Midbrain (tissue), 1 donor: ENCODE measurements around the gene CASP9.
A peak's percentile ranks its signal among the peaks of the same experiment; 100 is the strongest.

Experiments
- DNase-seq: peaks from one replicate; lab custom pipeline; 2025; lab: John Stamatoyannopoulos, UW

CASP9 gene

DNA sequence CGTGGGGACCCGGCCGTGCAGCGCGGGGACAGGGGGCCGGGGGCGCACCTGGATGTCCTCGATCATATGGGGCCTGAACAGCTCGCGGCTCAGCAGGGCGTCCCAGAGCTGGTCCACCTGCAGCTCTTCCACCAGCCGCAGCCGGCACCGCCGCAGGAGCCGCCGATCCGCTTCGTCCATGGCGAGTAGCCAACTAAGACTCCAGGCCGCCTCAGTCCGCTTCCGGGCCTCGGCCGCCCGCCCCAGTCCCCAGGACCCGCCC, at the start of gene CASP9:
Gene CASP9, minus strand, starts transcription at position 195 of the 262 bp plus-strand sequence. Its CDS starts 15 bp downstream, at position 180.
- no peak for DNase-seq

DNA sequence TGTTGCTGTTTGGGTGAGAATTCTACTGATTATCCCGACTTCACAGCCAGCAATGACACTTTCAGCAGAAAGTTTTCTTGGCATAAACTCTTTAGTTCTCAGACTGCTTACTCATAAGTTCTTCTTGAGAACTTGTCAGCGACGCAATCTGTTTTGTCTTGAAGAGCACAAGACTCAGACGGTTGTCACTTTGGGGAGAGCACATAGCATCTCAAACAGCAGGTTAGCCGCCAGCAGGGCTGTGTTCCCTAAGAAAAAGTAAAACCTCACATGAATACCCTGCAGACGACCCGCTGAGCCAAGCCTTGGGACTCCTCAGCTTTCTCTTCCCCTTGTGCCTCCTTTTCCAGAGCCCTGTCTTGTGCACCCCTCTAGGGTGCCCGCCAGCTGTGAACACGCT, 49.5 kb upstream of the CASP9 start:
- no peak for DNase-seq

DNA sequence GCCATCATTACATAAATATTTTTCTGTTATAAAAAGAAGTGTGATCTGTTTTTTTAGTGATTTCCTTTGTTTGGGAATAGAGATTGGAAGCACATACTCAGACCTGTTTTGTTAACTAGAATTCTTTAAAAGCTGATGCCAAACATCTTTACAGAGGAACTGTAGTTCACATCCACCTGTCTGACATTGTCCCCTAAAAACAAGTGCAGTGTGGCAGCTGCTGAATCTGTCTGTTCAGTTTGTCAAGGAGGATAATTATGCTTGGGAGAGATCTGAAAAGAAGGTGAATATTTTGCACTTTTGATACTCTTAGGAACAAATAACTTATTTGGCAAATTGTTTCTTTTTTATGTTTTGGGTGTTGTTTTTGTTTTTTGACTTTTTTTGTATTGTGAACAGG, 47.3 kb upstream of the CASP9 start:
- no peak for DNase-seq

DNA sequence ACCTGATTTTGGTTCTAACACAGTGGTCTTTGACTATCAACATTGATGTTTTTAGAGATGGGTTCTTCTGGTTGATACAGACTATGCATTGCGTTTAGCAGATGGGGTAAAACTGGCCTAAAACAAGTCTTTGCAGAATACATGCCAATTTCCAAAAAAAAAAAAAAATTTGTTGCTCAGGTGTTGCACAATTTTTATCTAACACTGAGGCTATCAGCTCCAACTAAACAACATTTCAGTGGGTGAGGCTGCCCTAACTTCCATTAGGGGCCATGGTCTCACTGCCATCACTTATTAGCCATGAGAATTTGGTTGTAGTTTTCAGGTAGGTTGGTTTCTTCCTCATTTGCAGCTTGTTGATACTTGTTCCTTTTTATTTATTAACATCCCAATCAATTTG, 46.8 kb upstream of the CASP9 start:
- no peak for DNase-seq

DNA sequence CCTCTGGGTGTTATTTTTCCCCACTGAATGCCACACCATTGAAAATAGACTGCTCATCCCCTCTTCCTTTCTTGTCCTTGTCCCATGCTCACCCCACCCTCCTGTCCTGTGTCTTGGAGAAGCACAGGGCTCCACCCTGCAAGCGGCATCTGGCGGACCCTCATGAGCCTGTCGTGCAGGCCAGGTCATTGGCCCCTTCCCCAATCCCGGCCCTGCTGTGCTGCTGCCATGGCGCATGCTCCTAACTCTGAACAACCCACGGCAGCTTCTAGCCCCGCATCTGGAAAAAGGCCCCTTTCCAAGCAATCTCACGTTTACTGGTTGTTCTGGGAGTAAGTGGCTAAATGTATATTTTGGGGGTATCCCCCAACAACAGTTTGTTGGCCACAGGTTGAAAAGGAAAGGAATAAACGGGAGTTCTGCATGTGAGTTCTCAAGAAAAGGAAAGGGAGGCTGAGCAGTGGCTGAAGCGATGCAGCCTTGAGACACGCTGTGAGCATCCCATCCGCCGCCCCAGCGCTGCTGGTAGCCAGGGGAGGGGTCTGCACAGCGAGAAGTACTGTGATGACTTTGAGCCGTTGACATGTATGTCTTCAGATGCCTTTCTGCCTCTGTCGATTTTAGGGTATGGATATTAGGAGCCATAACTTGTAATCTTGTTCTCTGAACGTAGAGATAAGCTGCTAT, 44.5 kb upstream of the CASP9 start:
- DNase-seq = no peak

DNA sequence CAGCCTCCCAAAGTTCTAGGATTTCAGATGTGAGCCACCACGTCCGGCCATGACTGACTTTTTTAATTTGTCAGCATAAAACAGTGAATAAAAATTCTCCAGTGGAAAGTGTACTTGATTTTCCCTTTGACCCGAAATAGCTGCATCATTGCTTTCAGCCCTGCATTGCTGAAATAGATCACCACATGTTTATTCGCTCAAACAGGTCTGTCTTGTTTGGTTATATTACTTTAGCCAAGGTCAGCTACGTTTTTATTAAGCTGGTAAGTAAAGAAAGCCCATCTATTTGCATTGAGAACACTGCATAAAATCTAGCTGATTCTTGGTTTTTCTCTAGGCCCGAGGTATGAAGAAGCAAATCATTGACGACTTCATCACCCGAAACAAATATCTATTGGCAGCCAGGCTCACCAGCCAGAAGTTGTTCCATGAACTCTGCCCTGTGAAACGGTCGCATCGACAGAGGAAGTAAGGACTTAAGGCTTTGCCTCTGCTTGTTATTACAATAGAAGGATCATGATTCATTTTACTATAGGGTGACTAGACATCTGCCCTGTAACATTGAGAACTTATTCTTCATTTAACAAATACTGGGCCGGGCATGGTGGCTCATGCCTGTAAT, 35.3 kb upstream of the CASP9 start:
- DNase-seq = no peak

DNA sequence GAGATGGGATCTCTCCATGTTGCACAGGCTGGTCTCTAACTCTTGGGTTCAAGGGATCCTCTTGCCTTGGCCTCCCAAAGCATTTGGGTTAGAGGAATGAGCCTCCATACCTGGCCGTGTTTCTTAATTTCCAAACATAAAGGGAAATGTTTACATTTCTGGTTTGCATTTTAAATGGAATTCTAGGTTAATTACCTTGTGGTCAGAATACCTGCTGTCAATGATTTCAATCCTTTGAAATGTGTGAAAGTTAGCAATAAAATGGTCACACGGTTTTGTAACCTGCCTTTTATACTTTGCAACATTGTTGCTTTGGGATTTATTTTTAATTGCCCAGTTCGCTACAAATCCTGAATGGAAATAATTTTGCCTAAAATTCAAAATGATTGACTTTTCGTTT, 34.5 kb upstream of the CASP9 start:
- DNase-seq = no peak

DNA sequence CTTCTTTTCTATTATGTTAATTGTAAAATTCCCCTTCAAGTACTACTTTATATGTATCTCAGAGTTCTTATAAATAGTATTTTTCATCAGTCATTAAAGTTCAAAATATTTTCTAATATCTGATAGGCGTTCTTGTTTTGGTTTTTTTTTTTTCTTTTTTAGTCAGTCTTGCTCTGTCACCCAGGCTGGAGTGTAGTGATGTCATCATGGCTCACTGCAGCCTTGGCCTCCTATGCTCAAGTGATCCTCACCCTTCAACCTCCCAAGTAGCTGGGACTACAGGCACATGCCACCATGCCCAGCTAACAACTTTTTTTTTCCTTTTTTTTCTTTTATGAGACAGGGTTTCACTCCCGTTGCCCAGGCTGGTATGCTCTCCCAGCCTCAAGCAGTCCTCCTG, 33.6 kb upstream of the CASP9 start:
- DNase-seq = no peak

DNA sequence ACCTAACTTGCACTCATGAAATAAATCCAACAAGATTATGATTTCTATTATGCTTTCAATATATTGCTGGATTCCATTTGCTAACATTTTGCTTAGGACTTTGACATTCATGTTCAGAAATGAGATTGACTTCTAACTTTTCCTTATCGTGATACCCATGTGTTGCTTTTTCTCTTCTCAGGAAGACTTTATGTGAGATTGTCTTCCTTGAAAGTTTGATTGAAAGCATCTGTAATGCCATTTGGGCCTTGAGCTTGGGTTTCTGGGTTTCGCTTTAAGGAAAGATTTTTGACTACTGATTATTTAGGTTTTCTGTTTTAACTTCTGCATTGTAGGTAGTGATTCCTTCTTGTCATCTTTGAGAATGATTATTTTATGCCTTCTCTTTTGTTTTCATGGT, 33.0 kb upstream of the CASP9 start:
- no peak for DNase-seq

DNA sequence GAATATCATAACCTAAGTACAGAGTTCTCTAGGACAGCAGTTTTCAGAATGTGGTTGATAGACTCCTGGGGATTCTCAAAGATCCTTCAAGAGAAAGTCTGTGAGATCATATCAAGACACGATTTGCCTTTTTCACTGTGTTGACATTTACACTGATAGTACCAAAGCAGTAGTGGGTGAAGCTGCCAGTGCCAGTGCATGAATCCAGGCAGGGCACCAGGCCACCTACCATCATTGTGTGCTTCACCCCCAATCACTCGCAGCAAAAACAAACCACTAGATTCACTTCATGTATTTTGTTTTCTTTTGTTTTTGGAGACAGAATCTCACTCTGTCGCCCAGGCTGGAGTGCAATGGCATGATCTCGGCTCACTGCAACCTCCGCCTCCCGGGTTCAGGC, 26.6 kb upstream of the CASP9 start:
- no peak for DNase-seq

DNA sequence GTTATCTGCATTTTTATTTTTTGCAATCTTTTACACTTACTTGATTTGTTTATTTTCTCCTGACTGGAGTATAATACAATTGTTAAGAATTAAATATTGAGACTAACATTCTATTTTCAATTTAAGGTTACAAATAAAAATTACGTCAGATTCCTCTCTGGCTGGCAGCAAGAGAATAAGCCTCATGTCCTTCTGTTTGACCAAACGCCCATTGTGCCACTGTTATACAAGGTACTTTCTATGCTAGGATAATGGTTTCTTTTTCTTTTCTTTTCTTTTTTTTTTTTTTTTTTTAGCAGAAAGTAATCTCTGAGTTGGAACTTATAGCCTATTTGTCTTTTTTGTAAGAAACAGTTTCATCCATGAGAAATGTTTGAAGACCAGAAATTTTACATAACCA, 22.6 kb upstream of the CASP9 start:
- peak; percentile 13 for DNase-seq

DNA sequence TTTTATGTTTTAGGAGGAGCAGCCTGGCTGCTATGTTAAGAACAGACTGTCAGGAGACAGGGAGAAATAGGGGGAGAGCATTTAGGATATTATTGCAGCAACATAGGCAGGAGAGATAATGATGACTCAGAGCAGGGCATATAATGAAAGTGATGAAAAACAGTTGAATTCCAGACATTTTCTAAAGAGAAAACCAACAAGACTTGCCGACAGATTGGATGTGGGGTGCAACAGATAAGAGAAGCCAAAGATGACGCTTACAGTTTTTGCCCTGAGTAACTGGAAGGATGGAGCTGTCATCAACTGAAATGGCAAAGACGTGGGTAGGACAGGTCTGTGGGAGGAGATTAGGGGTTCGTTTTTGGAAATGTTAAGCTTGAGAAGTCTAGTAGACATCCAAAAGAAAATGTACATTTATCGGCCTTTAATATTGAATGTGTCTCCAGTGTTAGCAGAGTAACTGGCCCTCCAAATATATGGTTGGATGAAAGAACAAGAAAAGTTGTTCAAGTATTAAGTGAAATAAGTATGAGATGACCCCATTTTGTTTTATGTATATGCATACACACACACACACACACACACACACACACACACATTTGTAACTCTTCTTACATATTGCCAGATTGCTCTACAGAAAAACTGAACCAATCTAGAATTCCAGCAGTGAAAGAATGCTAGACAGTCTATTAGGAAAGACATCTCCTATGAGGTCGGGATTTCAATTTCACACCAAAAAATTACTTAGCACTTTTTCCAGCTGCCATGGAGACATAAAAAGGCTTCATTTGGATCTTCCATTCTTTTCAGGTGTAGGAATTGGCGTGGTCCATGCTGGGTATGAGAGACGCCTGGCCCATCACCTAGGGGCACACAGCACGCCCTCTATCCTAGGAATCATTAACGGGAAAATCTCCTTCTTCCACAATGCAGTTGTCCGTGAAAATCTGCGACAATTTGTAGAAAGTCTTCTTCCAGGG, 19.9 kb upstream of the CASP9 start:
- DNase-seq = no peak

DNA sequence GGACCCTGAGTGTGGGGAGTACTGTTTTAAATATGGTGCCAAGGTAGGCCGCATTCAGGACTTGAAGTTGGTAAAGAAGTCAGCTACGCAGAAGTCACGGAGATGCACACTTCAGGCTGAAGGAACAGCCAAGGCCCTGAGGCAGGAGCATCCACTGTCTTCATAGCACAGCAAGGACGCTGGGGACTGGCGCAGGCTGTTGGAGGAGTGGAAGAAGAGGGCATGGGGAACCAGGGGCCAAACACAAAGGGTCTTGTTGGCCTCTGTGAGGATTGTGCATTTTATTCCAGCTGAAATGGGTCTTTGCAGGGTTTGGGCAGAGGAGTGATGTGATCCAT, 19.2 kb upstream of the CASP9 start:
- DNase-seq = no peak

DNA sequence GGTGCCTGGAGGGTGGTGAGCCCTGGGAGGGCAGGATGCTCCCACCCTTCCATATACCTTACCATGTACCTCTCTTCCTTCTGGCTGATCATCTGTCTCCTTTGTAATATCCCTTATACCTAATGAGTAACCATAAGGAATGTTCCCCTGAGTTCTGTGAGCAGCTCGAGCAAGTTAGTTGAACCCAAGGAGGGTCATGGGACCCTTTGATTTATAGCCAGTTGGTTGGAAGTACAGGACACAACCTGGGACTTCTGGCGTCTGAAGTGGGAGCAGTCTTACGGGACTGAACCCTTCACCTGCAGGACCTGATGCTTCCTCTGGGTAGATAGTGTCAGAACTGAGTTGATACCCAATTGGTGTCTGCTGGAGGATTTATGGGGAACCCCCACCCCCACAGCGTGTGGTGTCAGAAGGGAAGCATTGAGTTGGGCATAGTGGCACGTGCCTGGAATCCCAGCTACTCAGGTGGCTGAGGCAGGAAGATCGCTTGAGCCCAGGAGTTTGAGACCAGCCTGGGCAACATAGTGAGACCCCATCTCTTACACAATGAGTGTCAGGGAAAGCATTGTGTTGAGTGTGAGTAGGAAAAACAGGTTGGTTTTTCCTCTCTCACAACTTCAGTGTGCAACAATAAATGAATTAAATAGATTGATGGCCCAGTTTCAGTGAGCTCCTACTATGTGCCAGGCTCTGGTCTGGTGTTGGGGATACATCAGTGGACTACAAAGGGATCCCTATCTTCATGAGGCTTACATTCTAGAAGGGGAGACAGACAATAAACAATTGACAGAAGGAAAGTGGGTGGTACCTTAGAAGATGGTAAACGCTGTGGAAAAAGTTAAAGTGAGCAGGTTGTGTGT, 18.6 kb upstream of the CASP9 start:
- DNase-seq = no peak

DNA sequence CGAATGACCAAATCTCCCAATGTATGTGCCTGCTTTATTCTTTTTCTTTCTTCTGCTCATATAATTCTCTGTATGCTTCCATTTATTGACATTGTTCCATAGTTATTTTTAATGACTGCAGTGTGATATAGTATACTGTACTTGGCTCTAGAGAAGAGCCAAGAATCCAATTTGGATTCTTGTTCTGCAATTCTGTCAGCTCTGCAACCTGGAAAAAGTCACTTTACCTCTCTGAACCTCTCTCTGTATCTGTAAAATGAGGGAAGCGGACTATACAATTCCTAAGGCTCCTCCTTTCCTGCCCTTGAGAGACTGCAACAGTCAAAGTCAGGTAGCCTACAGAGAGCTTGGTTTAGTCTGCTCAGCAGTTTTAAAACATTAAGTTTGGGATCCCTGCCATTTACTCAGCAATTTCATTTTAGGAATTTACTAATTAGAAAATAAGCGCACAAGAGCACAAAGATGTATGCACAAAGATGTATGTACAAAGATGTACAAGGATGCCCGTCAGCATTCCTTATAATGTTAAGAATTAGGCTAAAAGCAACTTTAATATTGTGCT, 17.3 kb upstream of the CASP9 start:
- no peak for DNase-seq

DNA sequence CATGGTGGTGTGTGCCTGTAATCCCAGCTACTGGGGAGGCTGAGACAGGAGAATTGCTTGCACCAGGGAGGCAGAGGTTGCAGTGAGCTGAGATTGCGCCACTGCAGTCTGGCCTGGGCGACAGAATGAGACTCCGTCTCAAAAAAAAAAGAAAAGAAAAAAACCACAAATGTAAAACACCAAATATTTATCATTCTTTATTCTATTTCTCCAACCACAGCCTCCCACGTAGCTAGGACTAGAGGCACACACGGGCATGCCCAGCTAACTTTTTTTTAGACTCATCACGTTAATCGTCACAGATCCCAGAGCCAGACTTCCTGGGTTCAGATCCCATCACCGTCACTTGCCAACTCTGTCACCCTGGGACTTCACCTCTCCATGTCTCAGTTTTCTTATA, 16.2 kb upstream of the CASP9 start:
- no peak for DNase-seq

DNA sequence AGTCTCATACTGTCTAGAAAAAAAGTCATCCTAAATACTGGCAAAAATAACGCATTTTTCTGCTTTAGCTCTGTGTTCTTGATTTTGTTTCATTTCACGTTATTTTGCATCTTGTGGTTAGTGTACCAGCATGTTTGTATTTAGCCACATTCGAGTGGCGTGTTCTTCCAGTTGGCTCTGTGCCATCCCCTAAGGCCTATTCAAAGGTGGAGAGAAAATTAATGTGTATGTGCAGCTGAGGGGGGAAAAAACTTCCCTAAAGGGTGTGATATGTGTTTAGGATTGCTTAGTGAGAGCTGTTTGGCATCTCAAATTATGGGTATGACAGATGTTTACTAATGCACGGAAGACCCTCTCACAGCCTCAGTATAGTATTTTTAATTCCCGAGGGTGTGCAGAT, 14.8 kb upstream of the CASP9 start:
- DNase-seq = no peak

DNA sequence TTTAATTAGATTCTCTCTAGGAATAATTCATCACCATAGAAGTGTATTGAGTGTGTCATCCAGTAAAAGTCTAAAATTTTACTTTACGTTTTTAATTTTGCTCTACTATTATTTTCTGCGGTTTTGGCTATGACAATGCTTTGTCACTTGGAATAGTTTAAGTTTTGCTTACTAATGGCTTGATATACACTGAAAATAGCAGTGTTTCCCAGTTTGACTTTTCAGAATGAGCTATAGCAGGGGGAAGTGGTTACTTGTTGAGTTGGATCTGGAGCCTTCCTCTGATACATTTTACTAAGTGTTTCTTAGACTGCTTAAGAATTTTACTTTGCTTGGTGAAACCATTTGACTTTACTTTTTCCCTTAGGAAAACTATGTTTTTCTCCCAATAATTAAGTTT, 7.7 kb upstream of the CASP9 start:
- DNase-seq = no peak

DNA sequence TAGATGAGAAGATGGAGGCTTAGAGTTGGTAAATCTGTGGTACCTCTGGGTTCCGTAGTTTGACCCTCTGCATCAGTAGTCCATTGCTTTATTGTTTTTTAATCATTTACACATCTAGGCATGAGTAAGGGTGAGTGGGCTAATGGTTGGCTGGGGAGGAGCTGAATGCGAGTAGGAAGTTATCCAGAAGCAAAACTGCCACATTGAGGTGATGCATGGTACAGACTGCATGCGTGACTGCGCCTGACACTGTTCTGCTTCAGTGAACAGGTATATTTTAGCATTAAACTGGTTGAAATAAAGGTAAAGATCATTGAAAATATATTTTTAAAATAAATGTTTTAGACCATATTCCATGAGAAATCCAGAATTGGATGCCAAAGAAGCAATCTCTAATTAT, 7.0 kb upstream of the CASP9 start:
- no peak for DNase-seq

DNA sequence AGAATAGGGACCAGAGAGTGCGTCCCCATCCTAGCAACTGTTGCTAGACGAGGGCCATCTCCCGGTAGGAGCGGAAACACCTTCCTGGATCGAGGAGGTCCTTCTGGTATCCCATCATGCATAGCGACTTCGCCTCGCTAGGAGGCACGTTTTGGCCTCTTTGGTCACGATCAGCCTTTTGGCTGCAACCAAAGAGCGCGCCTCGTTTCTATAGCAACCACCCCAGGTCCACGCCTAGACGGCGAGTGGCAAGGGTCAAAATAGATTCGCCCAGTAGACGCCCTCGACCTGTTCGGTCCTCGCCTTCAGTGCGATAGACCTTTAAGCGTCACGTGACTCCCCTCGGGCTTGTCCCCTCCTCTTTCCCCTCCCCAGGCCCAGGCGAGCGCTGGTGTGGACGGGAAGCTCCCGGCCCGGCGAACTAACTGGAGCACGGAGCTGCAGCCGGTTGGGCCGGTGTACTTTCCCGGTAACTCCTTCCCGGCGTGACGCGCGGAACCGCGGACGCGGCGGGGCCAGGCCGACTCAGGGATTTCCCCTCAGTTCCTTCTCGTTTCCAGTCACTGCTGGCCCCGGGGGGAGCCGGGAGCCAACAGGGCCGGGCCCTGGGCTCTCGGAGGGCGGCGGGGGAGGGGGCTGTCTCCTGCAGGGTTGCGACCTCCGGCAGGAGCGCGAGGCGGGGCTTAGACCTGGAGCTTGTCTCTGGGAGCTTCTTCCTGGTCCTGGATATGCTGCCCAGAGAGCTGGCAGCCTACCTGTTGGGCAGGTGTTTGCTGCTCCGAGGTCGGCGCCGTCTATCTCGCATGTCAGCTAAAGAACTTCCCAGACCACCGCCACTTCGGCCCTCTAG, 2.7 kb upstream of the CASP9 start, which contains the start of gene DNAJC16:
Gene DNAJC16, plus strand, starts transcription at position 359 of the 850 bp plus-strand sequence. CDS start 2,258 bp downstream, outside the sequence.
- peak; percentile 100 for DNase-seq

DNA sequence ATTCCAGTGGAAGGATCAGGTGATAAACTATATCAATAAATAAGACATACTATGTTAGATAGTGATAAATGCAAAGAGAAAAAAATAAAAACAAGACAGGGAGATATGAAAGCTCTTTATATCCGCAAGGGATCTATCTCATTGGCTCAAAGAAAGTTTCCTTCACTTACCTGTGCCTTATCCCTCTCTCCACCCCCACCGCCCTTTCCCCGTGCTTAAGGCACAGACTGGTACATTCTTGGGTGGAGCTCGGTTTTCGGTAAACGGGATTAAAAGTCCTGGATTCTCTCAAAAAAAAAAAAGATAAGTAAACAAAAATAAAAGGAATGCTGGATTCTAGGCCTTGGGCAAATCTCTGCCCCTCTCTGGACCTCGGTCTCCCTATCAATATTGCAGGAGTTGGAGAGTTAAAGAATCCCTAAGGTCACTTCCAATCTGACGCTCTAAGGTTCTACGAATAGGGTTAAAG, 2.0 kb upstream of the CASP9 start:
- no peak for DNase-seq
